BE2C (cell line): ENCODE results near the gene CREB3L1.

ENCODE experiments used
- DNase-seq: peaks from one replicate; pipeline ENCODE4 v3.0.0-alpha.2; 2020
- H3K27me3 ChIP-seq: fragments of 250-450 bp; sonication (Bioruptor Pico); 2 replicates; pipeline ENCODE4 v1.5.1; 2020; ENCODE audit warnings: mild to moderate bottlenecking
- H3K36me3 ChIP-seq: fragments of 250-450 bp; sonication (Bioruptor Pico); 2 replicates; pipeline ENCODE4 v1.5.1; 2020; ENCODE audit warnings: mild to moderate bottlenecking
- H3K4me1 ChIP-seq: fragments of 250-450 bp; sonication (Bioruptor Pico); 2 replicates; pipeline ENCODE4 v1.5.1; 2020
- H3K4me3 ChIP-seq: 2 replicates; pipeline ENCODE4 v1.5.1; 2011; ENCODE audit warnings: low read depth, low read length
- H3K9me3 ChIP-seq: fragments of 250-450 bp; sonication (Bioruptor Pico); 2 replicates; pipeline ENCODE4 v1.5.1; 2020
- CTCF ChIP-seq: IDR thresholded peaks from 2 replicates; pipeline ENCODE4 v1.5.1; 2012; ENCODE audit warnings: mild to moderate bottlenecking, low read depth, low read length

The CREB3L1 gene

GRCh38 chr11:46270684-46271083 is 6.8 kb upstream of the CREB3L1 start:
- TF ChIP-seq CTCF: no peak

GRCh38 chr11:46271407-46271806 is 6.1 kb upstream of the CREB3L1 start:
- Histone ChIP-seq H3K36me3 (no peaks in the 10 kb centered on the region), H3K9me3 (no peaks in the 10 kb centered on the region), H3K27me3 (no peaks in the 10 kb centered on the region), H3K4me3 (no peak overlapping the region), H3K4me1 (no peaks in the 10 kb centered on the region)
- DNase-seq: no peak
- TF ChIP-seq CTCF: no peak

More at GRCh38 chr11:46270684-46271083, 6.8 kb upstream of the CREB3L1 start:
- H3K4me3 ChIP-seq: no peak overlapping the region
- H3K9me3 ChIP-seq: no peaks in the 10 kb centered on the region
- DNase-seq: no peak
- no peaks in the 10 kb centered on the region for H3K36me3 ChIP-seq
- no peaks in the 10 kb centered on the region for H3K27me3 ChIP-seq
- H3K4me1 ChIP-seq: no peaks in the 10 kb centered on the region

GRCh38 chr11:46271875-46272815 is 5.3 kb upstream of the CREB3L1 start:
- H3K9me3 ChIP-seq: no peaks in the 10 kb centered on the region
- no peak for TF ChIP-seq CTCF
- no peak overlapping the region for H3K4me3 ChIP-seq
- H3K36me3 ChIP-seq: no peaks in the 10 kb centered on the region
- DNase-seq: no peak
- H3K27me3 ChIP-seq: no peaks in the 10 kb centered on the region
- H3K4me1 ChIP-seq: no peaks in the 10 kb centered on the region

- H3K9me3 ChIP-seq: no peaks in the 10 kb centered on the region
- no peaks in the 10 kb centered on the region for H3K4me1 ChIP-seq
- H3K36me3 ChIP-seq: no peaks in the 10 kb centered on the region
- TF ChIP-seq CTCF: no peak
- no peak overlapping the region for H3K4me3 ChIP-seq
- no peak for DNase-seq
- no peaks in the 10 kb centered on the region for H3K27me3 ChIP-seq
These were observed 4.5 kb upstream of the CREB3L1 start for GRCh38 chr11:46272816-46273427.

- no peak overlapping the region for H3K4me3 ChIP-seq
- no peaks in the 10 kb centered on the region for H3K4me1 ChIP-seq
- no peaks in the 10 kb centered on the region for H3K36me3 ChIP-seq
- DNase-seq: no peak
- no peaks in the 10 kb centered on the region for H3K9me3 ChIP-seq
- no peak for TF ChIP-seq CTCF
- no peaks in the 10 kb centered on the region; the same call in 1 of the 2 replicates for H3K27me3 ChIP-seq
These were observed 3.8 kb upstream of the CREB3L1 start for GRCh38 chr11:46273511-46274205.
